GM21390 (cell line): ENCODE results near the gene LCE1D.

Source experiments
- ATAC-seq: cut with Tn5 transposase; IDR thresholded peaks from one replicate; pipeline ENCODE4 v1.9.1; 2021; ENCODE audit not compliant: unreplicated experiment

The LCE1D gene

DNA sequence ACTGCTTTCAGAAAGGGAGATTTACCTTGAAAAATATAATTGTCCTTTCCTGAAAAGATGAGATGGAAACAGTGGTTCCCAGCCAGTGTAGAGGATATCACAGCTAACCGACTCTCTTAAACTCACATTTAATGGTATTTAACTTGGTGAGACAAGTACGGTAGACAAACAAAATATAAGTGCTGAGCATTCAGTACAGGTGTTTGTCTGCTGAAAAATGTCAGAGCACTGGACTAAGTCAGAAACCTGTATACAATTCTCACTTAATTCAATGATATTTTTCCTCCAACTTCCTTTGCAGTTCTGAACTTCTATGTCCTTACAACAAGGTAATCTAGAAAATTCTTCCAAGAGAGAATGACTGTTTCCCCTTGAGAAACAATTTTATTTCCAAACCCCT, 15.2 kb downstream of the LCE1D start, which contains the start of gene LCE1B:
Gene LCE1B, plus strand, starts transcription at position 301 of the 400 bp plus-strand sequence. CDS start 476 bp downstream, outside the sequence.
- no peak for ATAC-seq

DNA sequence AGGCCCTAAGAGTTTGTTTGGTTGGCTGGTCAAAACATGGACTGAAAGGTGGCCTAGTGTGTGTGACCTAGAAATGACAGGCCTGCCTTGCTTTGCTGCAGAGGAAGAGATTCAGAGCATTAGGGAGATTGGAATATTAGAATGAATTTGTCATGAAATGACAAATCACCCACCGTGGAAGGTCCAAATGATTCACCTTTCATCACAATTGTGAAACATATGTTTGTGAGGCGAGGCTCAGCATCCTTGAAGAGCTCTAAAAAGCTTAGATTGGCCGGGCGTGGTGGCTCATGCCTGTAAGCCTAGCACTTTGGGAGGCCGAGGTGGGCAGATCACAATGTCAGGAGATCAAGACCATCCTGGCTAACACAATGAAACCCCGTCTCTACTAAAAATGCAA, 20.8 kb downstream of the LCE1D start:
- no peak for ATAC-seq

DNA sequence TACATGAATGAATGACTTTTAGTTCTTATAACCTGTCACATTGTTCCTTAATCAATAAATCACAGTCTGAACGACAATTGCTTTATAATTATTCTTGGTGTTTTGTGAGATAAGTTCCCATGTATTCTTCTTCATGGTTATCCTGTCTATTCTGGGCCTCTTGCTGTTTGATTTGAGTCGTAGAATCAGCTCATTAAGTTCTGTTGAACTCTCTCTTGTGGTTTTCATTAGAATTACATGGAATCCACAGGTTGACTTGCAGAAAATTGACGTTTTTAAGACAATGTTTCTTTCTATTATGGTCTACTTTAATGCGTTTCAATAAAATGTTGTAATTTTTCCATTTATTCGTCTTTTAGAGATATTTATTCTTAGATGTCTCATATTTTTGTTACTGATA, 26.8 kb downstream of the LCE1D start:
- ATAC-seq: no peak

DNA sequence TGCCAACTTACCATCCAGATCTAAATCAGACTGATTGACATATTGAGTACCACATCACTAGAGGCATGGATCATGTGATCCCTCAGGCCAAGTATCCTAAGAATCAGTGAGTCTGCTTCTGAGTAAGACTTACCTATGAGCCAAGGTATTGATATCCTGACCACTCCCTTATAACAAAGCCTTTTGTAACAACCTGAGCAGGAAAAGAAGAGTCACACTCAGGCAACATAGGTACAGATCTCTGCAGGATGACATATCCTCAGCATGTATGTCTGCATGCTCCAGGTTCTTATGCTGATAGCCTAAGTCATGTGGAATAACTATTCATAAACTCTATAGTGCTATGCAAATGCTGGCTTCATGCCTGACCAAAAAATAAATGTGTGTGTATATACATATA, 28.4 kb downstream of the LCE1D start:
- ATAC-seq: no peak

DNA sequence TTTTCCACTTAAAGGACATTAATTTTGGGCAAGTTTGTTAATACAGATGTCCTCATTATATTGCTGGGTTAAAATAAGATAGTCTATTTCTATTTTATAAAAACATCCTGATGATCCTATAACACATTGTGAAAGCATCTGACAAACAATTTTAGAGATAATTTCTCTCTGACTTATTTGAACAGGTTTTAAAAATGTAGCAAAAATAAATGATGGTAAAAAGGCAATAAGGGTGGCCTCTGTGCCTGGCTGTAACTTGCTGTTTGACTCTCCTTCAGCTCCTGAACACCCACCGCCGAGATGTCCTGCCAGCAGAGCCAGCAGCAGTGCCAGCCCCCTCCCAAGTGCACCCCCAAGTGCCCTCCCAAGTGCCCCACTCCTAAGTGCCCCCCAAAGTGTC, 30.7 kb downstream of the LCE1D start, which contains the start of gene LCE1A:
Gene LCE1A, plus strand, starts transcription at position 301 of the 400 bp plus-strand sequence. Its CDS starts 0 bp downstream, at position 301.
- ATAC-seq: no peak

DNA sequence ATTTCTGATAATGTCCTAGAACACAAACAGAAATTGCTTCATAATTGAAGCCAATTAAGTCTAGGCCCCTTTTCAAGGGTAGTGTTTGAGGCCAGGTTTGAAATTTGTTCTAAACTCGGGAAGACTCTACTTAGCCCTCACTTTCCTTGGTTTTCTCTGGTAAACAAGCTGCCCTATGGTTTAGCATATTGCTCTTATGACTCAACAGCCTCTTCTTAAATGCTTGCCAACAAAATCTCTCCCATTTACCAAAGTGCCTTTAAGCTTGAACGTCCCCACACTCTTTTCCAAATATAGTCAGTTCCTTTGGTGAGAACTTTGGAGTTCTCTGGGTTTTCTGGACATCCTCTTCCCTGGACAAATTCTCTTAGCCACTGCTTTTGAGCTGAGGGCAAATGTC, 40.3 kb downstream of the LCE1D start:
- no peak for ATAC-seq

DNA sequence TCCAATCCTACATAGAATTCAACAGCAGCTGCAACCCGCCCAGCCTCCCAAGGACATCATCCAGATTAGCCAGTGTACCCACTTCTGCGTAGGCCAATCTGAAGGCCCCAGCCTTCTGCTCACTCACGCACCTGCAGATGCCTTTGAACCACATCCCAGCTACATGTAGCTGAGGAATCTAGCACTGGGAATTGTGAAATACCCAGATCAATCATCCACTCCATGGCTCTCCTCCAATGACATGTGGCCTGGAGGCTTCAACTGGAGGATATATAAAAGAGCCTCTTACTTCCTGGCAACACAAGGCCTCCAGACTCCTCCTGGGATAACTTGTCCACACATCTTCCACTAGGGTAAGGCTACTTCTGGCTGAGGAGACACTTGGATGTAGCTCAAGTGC, 46.0 kb downstream of the LCE1D start, which contains the start of gene LCE6A:
Gene LCE6A, plus strand, starts transcription at position 301 of the 400 bp plus-strand sequence. CDS start 665 bp downstream, outside the sequence.
- no peak for ATAC-seq
